Right lung (tissue), 10 donors: ENCODE results near the gene OR5H1. TPM values are rescaled to one million over a fixed set of nuclear protein-coding genes. Genes with fewer than 3 reads are reported as not detected.
"Not testable (repeated sequence)": the region's sequence is repeated elsewhere in the genome, so short reads cannot be mapped to it uniquely, and the experiment has no call there.

Experiments
- DNase-seq, 2 donors: peaks; one replicate each; pipeline ENCODE4 v3.0.0-alpha.2; 2013
- long read RNA-seq, 8 donors: transcript quantifications; one replicate each; lab custom pipeline, GENCODE V29; 2026
- polyA plus RNA-seq, 5 donors: library from polyadenylated mRNA; unstranded; fragments of 120-200 nt; gene quantifications; one replicate each; pipeline versions ENCODE4 v1.2.1 to v1.2.3, GENCODE V29; 2013; ENCODE audit warnings: inconsistent platforms in 1 of 5, low replicate concordance in 1 of 5; ENCODE audit not compliant: insufficient read length in 5 of 5, insufficient read depth in 1 of 5

Gene OR5H1
- polyA plus RNA-seq: under 1 TPM in 1 of 5 donors, not detected in 4; 0.03 TPM
- long read RNA-seq, donor 1: 0 reads
- long read RNA-seq, donor 2: 0 reads
- long read RNA-seq, donor 3: 0 reads
- long read RNA-seq, donor 4: 0 reads
- long read RNA-seq, donor 5: 0 reads
- long read RNA-seq, donor 6: 0 reads
- long read RNA-seq, donor 7: 0 reads
- long read RNA-seq, donor 8: 0 reads

- no peak for DNase-seq
These were observed at the start of gene OR5H1 for GRCh38 chr3:98130421-98130820. OR5H1 (plus strand) TSS chr3:98130721; CDS start chr3:98132698, 1,977 bp downstream.

DNA sequence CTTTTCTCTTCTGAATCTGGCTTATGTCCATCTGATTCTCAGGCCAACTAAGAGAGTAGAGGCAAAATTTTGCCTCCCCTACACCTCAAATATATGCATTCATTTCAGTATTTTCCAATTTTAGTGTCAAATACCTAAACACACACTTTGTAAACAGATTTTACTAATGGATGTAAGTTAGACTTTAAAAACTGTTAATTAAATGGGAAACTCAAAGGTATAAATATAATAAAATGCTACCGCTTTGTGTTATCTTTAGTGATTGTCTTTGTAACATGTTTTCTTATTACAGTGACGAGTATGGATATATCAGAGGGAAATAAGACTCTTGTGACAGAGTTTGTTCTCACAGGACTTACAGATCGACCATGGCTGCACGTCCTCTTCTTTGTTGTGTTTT, 43.6 kb upstream of the OR5H1 start, which contains the start of gene OR5AC2:
Gene OR5AC2, plus strand, starts transcription at position 301 of the 400 bp plus-strand sequence. Its CDS starts 0 bp downstream, at position 301.
- DNase-seq: no peak

DNA sequence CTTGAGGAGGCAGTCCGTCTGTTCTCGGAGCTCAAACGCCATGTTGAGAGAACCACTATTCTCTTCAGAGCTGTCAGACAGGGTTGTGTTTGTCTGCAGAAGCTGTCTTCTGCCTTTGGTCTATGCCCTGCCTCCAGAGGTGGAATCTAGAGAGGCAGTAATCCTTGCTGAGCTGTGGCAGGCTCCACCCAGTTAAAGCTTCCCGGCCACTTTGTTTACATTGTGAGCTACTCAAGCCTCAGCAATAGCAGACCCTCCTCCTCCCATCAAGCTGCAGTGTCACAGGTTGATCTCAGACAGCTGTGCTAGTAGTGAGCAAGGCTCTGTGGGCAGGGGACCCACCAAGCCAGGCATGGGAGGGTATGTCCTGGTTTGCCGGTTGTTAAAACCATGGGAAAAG, 34.6 kb upstream of the OR5H1 start:
- DNase-seq: no peak

- DNase-seq: no peak
These were observed 30.7 kb upstream of the OR5H1 start for GRCh38 chr3:98099848-98100247.

DNA sequence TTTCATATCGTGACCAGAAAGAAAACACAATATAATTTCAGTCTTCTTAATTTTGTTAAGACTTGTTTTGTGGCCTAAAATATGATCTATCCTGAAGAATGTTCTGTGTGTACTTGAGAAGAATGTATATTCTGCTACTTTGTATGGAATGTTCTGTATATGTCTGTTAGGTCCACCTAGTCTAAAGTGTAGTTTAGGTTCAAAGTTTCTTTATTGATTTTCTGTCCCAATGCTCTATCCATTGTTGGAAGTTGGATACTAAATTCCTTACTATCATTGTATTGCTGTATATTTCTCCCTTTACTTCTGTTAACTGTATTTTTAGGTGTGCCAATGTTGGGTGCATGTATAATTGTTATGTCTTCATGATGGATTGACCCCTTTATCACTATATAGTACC, 22.4 kb upstream of the OR5H1 start:
- DNase-seq: no peak

DNA sequence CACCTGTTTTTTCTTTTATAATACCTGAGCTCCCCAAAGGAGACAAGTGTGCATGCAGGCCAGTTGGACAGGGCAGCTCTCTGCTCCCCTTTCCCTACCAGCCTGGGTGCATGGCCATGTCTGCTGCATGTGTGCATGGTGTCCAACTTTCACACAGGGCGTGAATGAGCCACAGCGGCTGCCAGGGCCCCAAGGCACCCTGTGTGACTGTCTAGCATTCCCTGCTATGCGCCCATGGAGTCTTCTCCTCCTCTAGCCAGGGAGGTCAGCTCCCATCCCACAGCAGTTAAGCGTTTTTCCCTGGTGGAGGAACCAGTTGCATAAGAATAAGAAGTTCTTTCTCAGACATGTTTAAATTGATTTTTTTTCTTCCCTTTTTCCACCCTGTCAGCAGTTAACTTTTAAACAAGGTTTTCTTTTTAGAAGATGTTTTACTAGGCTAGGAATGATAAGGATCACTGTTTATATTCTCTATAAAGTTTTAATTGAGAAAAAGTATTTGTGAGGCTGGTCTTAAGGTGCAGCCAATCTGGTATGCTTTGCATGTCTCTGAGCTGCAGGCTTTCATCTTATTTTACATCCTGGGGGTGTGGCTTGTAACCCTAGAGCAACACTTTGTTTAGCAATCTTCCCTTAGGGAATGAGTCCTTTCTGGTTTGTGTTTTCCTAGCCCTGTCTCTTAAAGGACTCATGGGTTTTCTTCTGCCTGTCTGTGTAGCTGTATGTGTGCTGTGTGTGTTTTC, 20.5 kb upstream of the OR5H1 start:
- no peak for DNase-seq

DNA sequence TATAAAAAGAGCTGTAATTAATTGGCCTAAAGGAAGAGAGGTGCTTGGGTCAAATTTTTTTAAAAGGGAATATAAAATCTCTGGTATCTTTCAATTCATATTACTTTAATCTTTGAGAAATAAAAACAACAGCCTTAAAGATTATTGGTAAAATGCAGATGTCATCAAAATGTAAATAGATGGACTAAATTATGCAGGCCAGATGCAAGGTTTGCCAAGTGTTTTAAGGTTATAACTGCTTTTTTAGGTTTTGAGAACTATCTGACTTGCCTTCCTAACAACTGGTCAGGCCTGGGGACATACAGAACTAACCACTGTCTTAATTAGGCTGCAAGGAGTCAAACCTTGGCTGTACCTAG, 20.0 kb upstream of the OR5H1 start:
- no peak for DNase-seq

DNA sequence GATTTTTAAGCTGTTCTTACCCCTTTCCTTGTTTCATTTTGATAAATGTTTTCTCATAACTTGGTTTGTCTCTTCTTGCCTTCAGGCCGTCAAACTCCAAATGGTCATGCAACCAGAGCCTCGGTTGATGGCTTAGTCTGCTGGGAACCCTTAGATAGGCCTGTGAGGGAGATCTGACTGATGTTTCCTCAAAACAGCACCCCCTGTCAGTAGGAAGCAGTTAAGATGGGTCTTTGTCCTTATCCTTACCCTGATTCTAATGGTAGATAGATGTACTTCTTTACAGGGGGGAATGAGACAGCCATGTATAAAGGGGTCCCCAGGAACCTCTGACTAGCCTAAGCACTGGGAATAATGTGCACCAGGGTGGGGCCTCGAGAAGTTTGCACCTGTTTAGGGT, 16.3 kb upstream of the OR5H1 start:
- no peak for DNase-seq

DNA sequence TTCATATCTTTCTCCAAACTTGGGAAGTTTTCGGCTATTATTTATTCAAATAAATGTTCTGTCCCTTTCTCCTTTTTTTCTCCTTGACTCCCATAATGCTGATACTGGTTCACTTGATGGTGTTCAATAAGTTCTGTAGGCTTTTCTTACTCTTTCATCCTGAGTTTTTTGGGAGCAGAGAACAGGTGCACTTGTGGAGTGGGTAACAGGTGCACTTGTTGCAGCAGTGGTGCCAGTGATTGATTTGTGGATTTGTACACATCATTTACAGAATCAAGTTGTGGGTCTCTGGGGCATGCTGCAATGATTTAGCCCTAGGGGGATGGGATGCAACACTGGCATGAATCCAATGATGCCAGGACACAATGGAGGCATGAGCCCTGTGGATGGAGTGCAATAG, 14.8 kb upstream of the OR5H1 start:
- no peak for DNase-seq

- DNase-seq: no peak
These were observed 6.1 kb downstream of the OR5H1 start for GRCh38 chr3:98136631-98137030.

- DNase-seq: not testable (repeated sequence)
These were observed 7.5 kb downstream of the OR5H1 start for GRCh38 chr3:98137826-98138557.

GRCh38 chr3:98140531-98140930, 10.0 kb downstream of the OR5H1 start:
- no peak for DNase-seq

DNA sequence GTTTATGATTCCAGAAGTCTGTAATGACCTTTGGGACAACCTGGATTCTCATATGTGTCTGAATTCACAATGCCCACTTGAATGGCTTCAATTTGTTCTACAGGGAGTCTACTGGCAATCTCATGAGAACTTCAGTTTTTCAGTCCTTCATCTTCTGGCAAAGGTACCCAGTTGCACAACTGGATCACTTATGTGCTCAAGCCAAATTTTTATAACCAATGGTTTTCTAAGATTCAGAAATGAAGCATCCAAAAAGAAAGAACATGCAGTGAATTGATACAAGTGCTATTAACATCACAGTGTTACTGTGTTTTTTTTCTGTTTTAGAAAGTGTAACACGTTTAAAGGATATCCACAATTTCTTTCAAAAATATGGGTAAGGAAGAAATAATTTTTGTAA, 16.7 kb downstream of the OR5H1 start, which contains the start of gene OR5H14:
Gene OR5H14, plus strand, starts transcription at position 301 of the 400 bp plus-strand sequence. CDS start 1,907 bp downstream, outside the sequence.
- no peak for DNase-seq

- DNase-seq: no peak
These were observed 18.2 kb downstream of the OR5H1 start for GRCh38 chr3:98148751-98149150.

DNA sequence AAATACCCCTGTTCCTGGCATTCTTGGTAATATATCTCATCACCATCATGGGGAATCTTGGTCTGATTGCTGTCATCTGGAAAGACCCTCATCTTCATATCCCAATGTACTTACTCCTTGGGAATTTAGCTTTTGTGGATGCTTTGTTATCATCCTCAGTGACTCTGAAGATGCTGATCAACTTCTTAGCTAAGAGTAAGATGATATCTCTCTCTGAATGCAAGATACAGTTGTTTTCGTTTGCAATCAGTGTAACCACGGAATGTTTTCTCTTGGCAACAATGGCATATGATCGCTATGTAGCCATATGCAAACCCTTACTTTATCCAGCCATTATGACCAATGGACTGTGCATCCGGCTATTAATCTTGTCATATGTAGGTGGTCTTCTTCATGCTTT, 18.9 kb downstream of the OR5H1 start:
- DNase-seq: not testable (repeated sequence)

- no peak for DNase-seq
These were observed 20.7 kb downstream of the OR5H1 start for GRCh38 chr3:98151241-98151640.

DNA sequence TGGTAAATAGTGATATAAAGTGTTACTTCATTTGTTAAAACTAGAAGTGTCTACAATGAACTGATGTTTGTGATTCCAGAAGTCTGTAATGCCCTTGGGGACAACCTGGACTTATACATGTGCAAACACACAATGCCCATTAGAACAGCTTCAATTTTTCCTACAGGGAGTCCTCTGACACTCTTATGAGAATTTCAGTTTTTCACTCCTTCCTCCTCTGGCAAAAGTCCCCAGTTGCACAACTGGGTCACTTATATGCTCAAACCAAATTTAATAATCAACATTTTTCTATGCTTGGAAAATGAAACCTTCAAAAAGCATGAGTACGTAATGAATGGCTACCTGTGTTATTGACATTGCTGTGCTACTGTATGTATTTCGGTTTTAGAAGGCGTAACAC, 35.9 kb downstream of the OR5H1 start, which contains the start of gene OR5H15:
Gene OR5H15, plus strand, starts transcription at position 301 of the 400 bp plus-strand sequence. CDS start 2,004 bp downstream, outside the sequence.
- no peak for DNase-seq

GRCh38 chr3:98171071-98171470, 40.5 kb downstream of the OR5H1 start:
- no peak for DNase-seq

DNA sequence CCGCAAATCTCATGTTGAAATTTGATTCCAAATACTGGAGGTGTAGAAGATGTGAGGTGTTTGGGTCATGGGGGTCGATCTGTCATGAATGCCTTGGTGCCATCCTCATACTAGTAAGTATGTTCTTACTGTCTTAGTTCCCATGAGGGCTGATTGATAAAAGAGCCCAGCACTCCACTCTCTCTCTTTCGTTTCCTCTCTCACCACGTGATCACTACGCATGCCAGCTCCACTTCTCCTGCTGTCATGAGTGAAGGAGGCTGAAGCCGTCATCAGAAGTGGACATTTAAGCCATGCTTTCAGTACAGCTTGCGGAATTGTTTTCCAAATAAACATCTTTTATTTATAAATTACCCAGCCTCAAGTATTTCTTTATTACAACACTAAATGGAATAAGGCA, 42.1 kb downstream of the OR5H1 start:
- no peak for DNase-seq

DNA sequence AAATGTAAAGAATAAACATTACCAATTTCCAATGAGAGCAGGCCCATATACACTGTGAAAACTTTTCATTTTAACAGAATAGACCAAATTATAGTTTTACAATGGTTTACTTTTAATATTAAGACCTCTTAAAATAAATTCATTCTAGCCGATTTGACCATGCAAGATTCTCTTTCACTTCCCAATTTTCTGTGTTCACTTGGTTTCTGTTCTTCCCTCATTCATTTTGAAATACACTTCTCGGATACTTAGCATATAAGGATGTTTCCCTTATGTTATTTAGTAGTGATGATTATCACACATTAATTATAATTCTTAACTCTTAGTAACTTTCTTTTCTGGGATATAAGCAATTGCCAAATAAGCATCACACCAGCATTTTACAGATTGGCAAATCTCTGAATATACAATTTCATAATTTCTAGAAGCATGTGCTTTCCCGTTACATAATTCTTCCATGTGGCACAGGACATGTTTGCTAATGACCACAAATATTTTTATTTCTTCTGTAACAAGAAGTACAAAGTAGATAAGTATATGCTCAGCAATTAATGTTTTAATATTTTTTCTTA, 49.9 kb downstream of the OR5H1 start:
- DNase-seq: no peak

DNA sequence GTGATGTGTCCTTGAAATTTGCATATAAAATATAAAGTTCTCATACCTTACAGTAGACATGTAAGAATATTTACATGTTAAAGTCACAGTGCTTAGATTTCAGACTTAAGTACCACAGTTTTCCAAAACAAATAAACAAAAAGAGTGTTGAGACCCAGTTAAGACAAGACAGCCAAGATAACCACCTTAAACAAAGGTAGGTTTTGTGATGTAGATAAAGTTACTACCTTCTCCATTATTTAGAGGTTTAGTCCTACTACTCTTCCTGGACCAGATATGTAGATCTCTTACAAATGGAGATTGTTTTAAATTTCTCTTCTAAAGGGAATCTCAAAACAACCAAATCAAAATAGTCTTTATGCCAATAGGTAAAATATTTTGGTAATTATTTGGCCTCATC, 51.7 kb downstream of the OR5H1 start:
- no peak for DNase-seq

GRCh38 chr3:98185180-98185579, 54.7 kb downstream of the OR5H1 start:
- DNase-seq: no peak
